Measurements from ENCODE around the gene RARRES2.
"Not testable (repeated sequence)": the region's sequence is repeated elsewhere in the genome, so short reads cannot be mapped to it uniquely, and the experiment has no call there.

RARRES2 gene

DNA sequence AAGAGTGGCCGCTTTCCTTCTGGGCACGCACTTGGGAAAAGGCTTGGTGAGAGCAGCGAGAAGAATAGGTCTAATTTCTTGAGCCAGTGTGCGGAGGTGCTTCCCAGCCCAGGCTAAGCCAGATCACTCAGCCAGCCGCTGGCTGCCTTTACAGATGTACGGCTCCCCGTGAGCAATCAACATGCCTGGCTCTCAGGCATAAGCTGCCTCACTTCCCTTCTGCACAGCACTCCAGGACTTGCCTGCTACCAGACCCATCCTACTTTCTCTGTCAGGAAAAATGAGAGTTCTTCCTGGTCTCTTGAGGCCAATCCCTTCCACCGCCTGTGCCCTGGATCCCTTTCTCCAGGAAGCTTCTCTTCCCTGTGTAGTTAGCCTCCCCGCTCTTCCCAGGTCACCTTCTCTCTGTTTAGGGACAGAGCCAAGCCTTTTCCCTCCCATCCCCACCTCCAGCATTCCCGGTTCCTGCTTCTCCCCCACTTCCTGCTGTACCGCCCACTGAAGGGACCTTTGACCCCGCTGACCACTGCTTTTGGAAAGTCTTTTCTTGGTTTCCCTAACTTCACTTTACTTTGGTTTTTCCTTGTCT is 17.0 kb downstream of the RARRES2 start:
- TF ChIP-seq, protein P1, sequence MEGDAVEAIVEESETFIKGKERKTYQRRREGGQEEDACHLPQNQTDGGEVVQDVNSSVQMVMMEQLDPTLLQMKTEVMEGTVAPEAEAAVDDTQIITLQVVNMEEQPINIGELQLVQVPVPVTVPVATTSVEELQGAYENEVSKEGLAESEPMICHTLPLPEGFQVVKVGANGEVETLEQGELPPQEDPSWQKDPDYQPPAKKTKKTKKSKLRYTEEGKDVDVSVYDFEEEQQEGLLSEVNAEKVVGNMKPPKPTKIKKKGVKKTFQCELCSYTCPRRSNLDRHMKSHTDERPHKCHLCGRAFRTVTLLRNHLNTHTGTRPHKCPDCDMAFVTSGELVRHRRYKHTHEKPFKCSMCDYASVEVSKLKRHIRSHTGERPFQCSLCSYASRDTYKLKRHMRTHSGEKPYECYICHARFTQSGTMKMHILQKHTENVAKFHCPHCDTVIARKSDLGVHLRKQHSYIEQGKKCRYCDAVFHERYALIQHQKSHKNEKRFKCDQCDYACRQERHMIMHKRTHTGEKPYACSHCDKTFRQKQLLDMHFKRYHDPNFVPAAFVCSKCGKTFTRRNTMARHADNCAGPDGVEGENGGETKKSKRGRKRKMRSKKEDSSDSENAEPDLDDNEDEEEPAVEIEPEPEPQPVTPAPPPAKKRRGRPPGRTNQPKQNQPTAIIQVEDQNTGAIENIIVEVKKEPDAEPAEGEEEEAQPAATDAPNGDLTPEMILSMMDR (IDR thresholded peaks at IDR 0.05; ENCODE audit: insufficient read depth, missing control alignments): no peak
- no peak for DNase-seq (ENCODE audit: insufficient read length, low spot score)
- no peak for FAIRE-seq

DNA sequence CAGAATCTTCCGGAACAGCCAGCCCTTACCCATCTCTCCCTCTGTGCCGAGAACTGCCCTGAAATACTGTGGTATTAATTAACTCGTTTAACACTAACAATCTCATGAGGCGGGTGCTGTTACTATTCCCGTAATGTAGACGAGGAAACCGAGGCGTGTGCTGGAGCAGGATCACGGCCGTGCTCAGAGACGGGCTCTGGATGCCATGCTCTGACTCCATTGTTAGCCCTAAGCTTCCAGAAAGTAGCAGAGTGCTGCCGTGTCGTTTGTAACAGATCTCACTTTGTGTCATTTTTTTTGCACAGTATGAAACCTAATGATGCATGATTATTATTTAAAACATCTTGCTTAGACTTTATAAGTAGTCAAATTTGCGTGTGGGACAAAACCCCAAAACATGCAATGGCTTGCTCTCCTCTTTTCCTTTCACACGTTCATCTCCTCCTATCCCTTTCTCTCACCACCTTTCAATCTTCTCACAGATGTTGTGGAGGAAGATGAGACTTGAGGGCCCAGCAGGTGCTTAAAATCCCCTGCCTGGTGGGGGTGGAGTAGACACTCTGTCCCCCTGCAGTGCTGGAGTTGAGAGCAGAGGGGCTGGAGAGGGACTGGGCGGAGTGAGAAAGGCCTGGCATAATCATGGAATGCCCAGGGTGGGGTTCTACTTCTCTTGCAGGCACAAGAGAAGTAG is 17.6 kb downstream of the RARRES2 start:
- TF ChIP-seq, protein P1 (IDR thresholded peaks at IDR 0.05; ENCODE audit: insufficient read depth, missing control alignments): no peak
- DNase-seq (ENCODE audit: insufficient read length, low spot score) (no peak), FAIRE-seq (no peak)

DNA sequence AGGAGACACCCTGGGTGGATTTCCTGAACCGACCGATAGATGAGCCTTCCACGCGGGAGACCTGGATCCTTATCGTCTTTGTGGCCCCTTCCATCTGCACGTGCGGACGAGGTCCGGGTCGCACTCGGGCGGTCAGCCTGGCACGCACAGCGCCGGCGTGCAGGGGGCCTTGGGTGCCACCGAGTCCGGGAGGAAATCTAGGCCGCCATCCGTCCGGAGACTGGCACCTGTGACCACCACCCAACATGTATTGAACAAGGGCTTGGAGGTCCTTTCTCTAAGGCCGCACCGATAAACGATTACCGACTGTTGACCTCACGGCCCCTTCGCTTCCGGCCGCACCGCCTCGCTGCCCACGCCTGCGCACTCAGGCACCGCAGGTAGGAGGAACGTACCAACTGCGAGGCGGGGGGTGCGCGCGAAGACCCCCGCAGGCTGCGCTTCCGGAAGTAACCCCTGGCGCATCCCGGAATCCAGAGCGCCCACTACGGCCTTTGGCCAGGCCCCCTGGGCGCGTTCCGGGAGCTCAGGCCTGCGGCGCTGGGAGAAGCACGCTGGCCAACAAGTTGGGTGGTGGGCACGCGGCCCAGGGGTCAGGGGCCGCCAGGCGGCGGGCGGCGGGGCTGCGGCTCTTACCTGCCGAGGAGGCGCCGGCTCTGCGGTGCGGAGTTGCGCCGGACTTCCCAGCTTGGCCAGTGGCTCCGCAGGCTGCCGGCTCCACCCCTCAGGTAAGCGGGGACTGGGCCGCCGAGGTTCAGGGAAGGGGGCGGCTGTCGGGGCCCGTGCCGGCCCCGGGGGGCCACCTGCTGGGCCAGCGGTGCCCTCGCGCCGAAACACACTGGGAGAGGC is 18.4 kb downstream of the RARRES2 start, which contains the start of the genes ACTR3C and LRRC61:
Gene ACTR3C (minus strand): TSS at position 713 of the 849 bp plus-strand sequence. CDS start 28,249 bp downstream, outside the sequence.
Gene LRRC61 (plus strand): TSS at position 523 of the 849 bp plus-strand sequence. CDS start 13,507 bp downstream, outside the sequence.
- FAIRE-seq: no peak
- DNase-seq (ENCODE audit: insufficient read length, low spot score): peak; percentile 64
- TF ChIP-seq, protein P1 (IDR thresholded peaks at IDR 0.05; ENCODE audit: insufficient read depth, missing control alignments): no peak

GRCh38 chr7:150322114-150322832 is 19.2 kb downstream of the RARRES2 start:
- no peak for DNase-seq (ENCODE audit: insufficient read length, low spot score)
- FAIRE-seq: no peak
- TF ChIP-seq, protein P1 (IDR thresholded peaks at IDR 0.05; ENCODE audit: insufficient read depth, missing control alignments): no peak

- no peak for DNase-seq (ENCODE audit: insufficient read length, low spot score)
- no peak for FAIRE-seq
- TF ChIP-seq, protein P1 (IDR thresholded peaks at IDR 0.05; ENCODE audit: insufficient read depth, missing control alignments): no peak
Measured at GRCh38 chr7:150321788-150322113, 19.7 kb downstream of the RARRES2 start.

- FAIRE-seq: no peak
- no peak for DNase-seq (ENCODE audit: insufficient read length, low spot score)
- TF ChIP-seq, protein P1 (IDR thresholded peaks at IDR 0.05; ENCODE audit: insufficient read depth, missing control alignments): no peak
Measured at GRCh38 chr7:150317748-150318444, 23.5 kb downstream of the RARRES2 start.

GRCh38 chr7:150316987-150317386 is 24.4 kb downstream of the RARRES2 start:
- DNase-seq (ENCODE audit: insufficient read length, low spot score); FAIRE-seq: not testable (repeated sequence)

Measured in D721Med (cell line).